ENCODE results near the gene GALNT8. TPM values are rescaled to one million over a fixed set of nuclear protein-coding genes. Genes with fewer than 3 reads are reported as not detected.
"Not testable (repeated sequence)": the region's sequence is repeated elsewhere in the genome, so short reads cannot be mapped to it uniquely, and the experiment has no call there.

The GALNT8 gene
- total RNA-seq, 2 experiments from 2014 or later: 0.26 to 0.42 TPM

DNA sequence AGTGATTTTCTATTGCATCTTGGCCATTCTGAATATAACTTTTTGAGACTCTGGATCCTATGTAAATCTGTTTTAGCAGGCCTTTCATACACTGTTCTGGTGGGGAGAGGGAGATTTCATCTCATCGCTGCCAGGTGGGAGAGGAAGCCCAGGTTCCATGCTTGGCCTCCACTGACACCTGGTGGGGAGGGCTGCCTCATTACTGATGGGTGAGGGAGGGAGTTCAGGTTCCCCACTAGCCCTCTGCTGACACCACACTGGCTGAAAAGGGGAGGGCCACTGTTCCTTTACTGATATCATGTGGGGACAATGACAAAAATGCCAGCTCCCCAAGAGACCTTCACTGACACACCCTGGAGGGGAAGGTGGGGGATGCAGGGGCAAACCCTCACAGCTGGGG is 2.4 kb upstream of the GALNT8 start:
- no peaks in the 10 kb centered on the region for H3K36me3 Mint-ChIP-seq (ENCODE audit: low read depth)
- H3K27me3 Mint-ChIP-seq (ENCODE audit: low read depth): peaks cover 15% of the 10 kb centered on the region
- peak; percentile 14 for DNase-seq
- H3K27ac Mint-ChIP-seq: no peak overlapping the region
- CTCF ChIA-PET: interaction anchor here (0.7 kb wide), 1 partner anchor 20 kb away, joined by 3 read pairs; no protein-coding TSS in a partner anchor
- no peaks in the 10 kb centered on the region for H3K9me3 Mint-ChIP-seq
- no peaks in the 10 kb centered on the region for H3K4me1 Mint-ChIP-seq (ENCODE audit: low read depth)
- intact Hi-C loops (cut with micrococcal nuclease): no loop called here
- no peak overlapping the region for H3K4me3 Mint-ChIP-seq

DNA sequence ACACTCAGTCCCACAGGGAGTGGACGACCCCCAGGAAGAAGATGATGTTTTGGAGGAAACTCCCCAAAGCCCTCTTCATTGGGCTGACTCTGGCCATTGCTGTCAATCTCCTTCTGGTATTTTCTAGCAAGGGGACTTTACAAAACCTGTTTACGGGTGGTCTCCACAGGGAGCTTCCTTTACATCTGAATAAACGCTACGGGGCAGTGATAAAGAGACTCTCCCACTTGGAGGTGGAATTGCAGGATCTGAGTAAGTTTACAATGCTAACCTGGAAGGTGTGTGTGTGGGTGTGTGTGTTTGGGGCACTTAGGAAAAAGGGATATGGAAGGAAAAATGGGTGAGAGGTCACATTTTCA is 416 bp downstream of the GALNT8 start:
- DNase-seq: no peak
- no peaks in the 10 kb centered on the region for H3K4me1 Mint-ChIP-seq (ENCODE audit: low read depth)
- H3K36me3 Mint-ChIP-seq (ENCODE audit: low read depth): no peaks in the 10 kb centered on the region
- peaks cover 15% of the 10 kb centered on the region for H3K27me3 Mint-ChIP-seq (ENCODE audit: low read depth)
- no peaks in the 10 kb centered on the region for H3K9me3 Mint-ChIP-seq
- no peak overlapping the region for H3K4me3 Mint-ChIP-seq
- no peak overlapping the region for H3K27ac Mint-ChIP-seq
- CTCF ChIA-PET: no interaction called here
- intact Hi-C loops (cut with micrococcal nuclease): no loop called here

DNA sequence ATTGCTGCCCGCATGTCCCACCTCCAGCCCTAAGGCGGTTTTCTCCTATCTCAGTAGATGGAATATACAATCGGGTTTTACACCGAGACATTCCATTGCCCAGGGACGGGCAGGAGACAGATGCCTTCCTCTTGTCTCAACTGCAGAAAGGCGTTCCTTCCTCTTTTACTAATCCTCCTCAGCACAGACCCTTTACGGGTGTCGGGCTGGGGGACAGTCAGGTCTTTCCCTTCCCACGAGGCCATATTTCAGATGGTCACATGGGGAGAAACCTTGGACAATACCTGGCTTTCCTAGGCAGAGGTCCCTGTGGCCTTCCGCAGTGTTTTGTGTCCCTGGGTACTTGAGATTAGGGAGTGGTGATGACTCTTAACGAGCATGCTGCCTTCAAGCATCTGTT is 1.4 kb downstream of the GALNT8 start:
- H3K4me3 Mint-ChIP-seq; intact Hi-C loops (cut with micrococcal nuclease); H3K4me1 Mint-ChIP-seq (ENCODE audit: low read depth); CTCF ChIA-PET; H3K36me3 Mint-ChIP-seq (ENCODE audit: low read depth); DNase-seq; H3K27ac Mint-ChIP-seq; H3K9me3 Mint-ChIP-seq: not testable (repeated sequence)
- peaks cover 15% of the 10 kb centered on the region for H3K27me3 Mint-ChIP-seq (ENCODE audit: low read depth)

GRCh38 chr12:4723226-4723625 is 3.0 kb downstream of the GALNT8 start:
- DNase-seq: no peak
- Mint-ChIP-seq H3K27ac (no peak overlapping the region), H3K4me1 (ENCODE audit: low read depth) (no peaks in the 10 kb centered on the region), H3K9me3 (no peaks in the 10 kb centered on the region), H3K4me3 (no peak overlapping the region), H3K36me3 (ENCODE audit: low read depth) (no peaks in the 10 kb centered on the region), H3K27me3 (ENCODE audit: low read depth) (peaks cover 15% of the 10 kb centered on the region)
- intact Hi-C loops (cut with micrococcal nuclease): no loop called here
- CTCF ChIA-PET: no interaction called here

DNA sequence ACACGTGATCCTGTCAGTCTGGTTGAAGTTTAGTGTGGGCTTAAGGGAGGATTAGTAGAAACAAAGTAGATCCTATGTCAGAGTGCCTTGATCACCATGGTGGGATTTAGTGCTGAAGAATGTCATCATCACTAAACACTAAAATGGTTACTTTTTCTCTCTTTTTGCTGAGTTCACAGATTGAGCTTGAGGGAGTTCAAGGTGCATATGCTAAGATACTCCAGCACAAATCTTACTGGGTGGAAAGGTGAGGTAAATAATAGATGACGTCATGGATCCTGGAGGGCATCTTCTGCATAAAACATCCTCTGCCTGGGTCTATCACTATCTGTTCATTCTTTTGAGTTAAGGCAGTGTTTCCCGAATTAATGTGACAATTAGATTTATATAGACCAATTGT is 4.9 kb downstream of the GALNT8 start:
- Mint-ChIP-seq H3K4me1 (ENCODE audit: low read depth) (no peaks in the 10 kb centered on the region), H3K4me3 (no peak overlapping the region), H3K27me3 (ENCODE audit: low read depth) (peaks cover 12% of the 10 kb centered on the region), H3K9me3 (no peaks in the 10 kb centered on the region), H3K27ac (no peak overlapping the region), H3K36me3 (ENCODE audit: low read depth) (no peaks in the 10 kb centered on the region)
- intact Hi-C loops (cut with micrococcal nuclease): no loop called here
- DNase-seq: no peak
- CTCF ChIA-PET: no interaction called here

- intact Hi-C loops (cut with micrococcal nuclease): no loop called here
- no peak overlapping the region for H3K4me3 Mint-ChIP-seq
These were observed 14.6 kb downstream of the GALNT8 start for GRCh38 chr12:4734625-4735340.

GRCh38 chr12:4736091-4736490 is 15.9 kb downstream of the GALNT8 start:
- H3K27me3 Mint-ChIP-seq (ENCODE audit: low read depth): peaks cover 4% of the 10 kb centered on the region

More at GRCh38 chr12:4734625-4735340, 14.6 kb downstream of the GALNT8 start:
- H3K4me1 Mint-ChIP-seq (ENCODE audit: low read depth): no peaks in the 10 kb centered on the region
- CTCF ChIA-PET: no interaction called here
- no peak for DNase-seq
- no peaks in the 10 kb centered on the region for H3K9me3 Mint-ChIP-seq
- peaks cover 4% of the 10 kb centered on the region for H3K27me3 Mint-ChIP-seq (ENCODE audit: low read depth)
- no peak overlapping the region for H3K27ac Mint-ChIP-seq
- H3K36me3 Mint-ChIP-seq (ENCODE audit: low read depth): no peaks in the 10 kb centered on the region

GRCh38 chr12:4738541-4738940 is 18.3 kb downstream of the GALNT8 start:
- Mint-ChIP-seq H3K4me3 (no peak overlapping the region), H3K36me3 (ENCODE audit: low read depth) (no peaks in the 10 kb centered on the region), H3K27me3 (ENCODE audit: low read depth) (peaks cover 7% of the 10 kb centered on the region), H3K27ac (no peak overlapping the region), H3K4me1 (ENCODE audit: low read depth) (no peaks in the 10 kb centered on the region), H3K9me3 (no peaks in the 10 kb centered on the region)
- intact Hi-C loops (cut with micrococcal nuclease): no loop called here
- DNase-seq: no peak
- CTCF ChIA-PET: no interaction called here

More at GRCh38 chr12:4736091-4736490, 15.9 kb downstream of the GALNT8 start:
- no peaks in the 10 kb centered on the region for H3K36me3 Mint-ChIP-seq (ENCODE audit: low read depth)
- CTCF ChIA-PET: no interaction called here
- no peaks in the 10 kb centered on the region for H3K9me3 Mint-ChIP-seq
- no peak overlapping the region for H3K4me3 Mint-ChIP-seq
- intact Hi-C loops (cut with micrococcal nuclease): no loop called here
- DNase-seq: no peak
- no peaks in the 10 kb centered on the region for H3K4me1 Mint-ChIP-seq (ENCODE audit: low read depth)
- no peak overlapping the region for H3K27ac Mint-ChIP-seq

- no peak overlapping the region for H3K4me3 Mint-ChIP-seq
- H3K27me3 Mint-ChIP-seq (ENCODE audit: low read depth): peaks cover 8% of the 10 kb centered on the region
- H3K9me3 Mint-ChIP-seq: no peaks in the 10 kb centered on the region
- no peaks in the 10 kb centered on the region for H3K4me1 Mint-ChIP-seq (ENCODE audit: low read depth)
- DNase-seq: no peak
- intact Hi-C loops (cut with micrococcal nuclease): no loop called here
- CTCF ChIA-PET: no interaction called here
- no peak overlapping the region for H3K27ac Mint-ChIP-seq
- no peaks in the 10 kb centered on the region for H3K36me3 Mint-ChIP-seq (ENCODE audit: low read depth)
These were observed 22.3 kb downstream of the GALNT8 start for GRCh38 chr12:4742416-4742970.

- no peak overlapping the region for H3K27ac Mint-ChIP-seq
- CTCF ChIA-PET: no interaction called here
- no peaks in the 10 kb centered on the region for H3K9me3 Mint-ChIP-seq
- no peaks in the 10 kb centered on the region for H3K4me1 Mint-ChIP-seq (ENCODE audit: low read depth)
- H3K36me3 Mint-ChIP-seq (ENCODE audit: low read depth): no peaks in the 10 kb centered on the region
- H3K27me3 Mint-ChIP-seq (ENCODE audit: low read depth): peaks cover 5% of the 10 kb centered on the region
- no peak for DNase-seq
- H3K4me3 Mint-ChIP-seq: no peak overlapping the region
- intact Hi-C loops (cut with micrococcal nuclease): no loop called here
These were observed 22.8 kb downstream of the GALNT8 start for GRCh38 chr12:4743046-4743445.

GRCh38 chr12:4744709-4745108 is 24.5 kb downstream of the GALNT8 start:
- Mint-ChIP-seq H3K36me3 (ENCODE audit: low read depth) (no peaks in the 10 kb centered on the region), H3K4me1 (ENCODE audit: low read depth) (no peaks in the 10 kb centered on the region), H3K27ac (no peak overlapping the region), H3K27me3 (ENCODE audit: low read depth) (peaks cover 5% of the 10 kb centered on the region), H3K9me3 (no peaks in the 10 kb centered on the region), H3K4me3 (no peak overlapping the region)
- CTCF ChIA-PET: no interaction called here
- DNase-seq: no peak
- intact Hi-C loops (cut with micrococcal nuclease): no loop called here

- H3K36me3 Mint-ChIP-seq (ENCODE audit: low read depth): no peaks in the 10 kb centered on the region
- no peak overlapping the region for H3K4me3 Mint-ChIP-seq
- peaks cover 5% of the 10 kb centered on the region for H3K27me3 Mint-ChIP-seq (ENCODE audit: low read depth)
- CTCF ChIA-PET: no interaction called here
- no peak for DNase-seq
- H3K27ac Mint-ChIP-seq: no peak overlapping the region
- no peaks in the 10 kb centered on the region for H3K9me3 Mint-ChIP-seq
- no peaks in the 10 kb centered on the region for H3K4me1 Mint-ChIP-seq (ENCODE audit: low read depth)
- intact Hi-C loops (cut with micrococcal nuclease): no loop called here
These were observed 25.0 kb downstream of the GALNT8 start for GRCh38 chr12:4745249-4745648.

GRCh38 chr12:4751654-4752053 is 31.5 kb downstream of the GALNT8 start:
- CTCF ChIA-PET; H3K9me3 Mint-ChIP-seq; H3K4me3 Mint-ChIP-seq; DNase-seq; H3K36me3 Mint-ChIP-seq (ENCODE audit: low read depth); H3K27ac Mint-ChIP-seq; H3K27me3 Mint-ChIP-seq (ENCODE audit: low read depth); H3K4me1 Mint-ChIP-seq (ENCODE audit: low read depth): not testable (repeated sequence)
- intact Hi-C loops (cut with micrococcal nuclease): loop anchor here (10.0 kb wide), 1 partner anchor 757 kb away; no protein-coding TSS in a partner anchor
